ENCODE data around the gene ANO9.

ANO9 gene

DNA sequence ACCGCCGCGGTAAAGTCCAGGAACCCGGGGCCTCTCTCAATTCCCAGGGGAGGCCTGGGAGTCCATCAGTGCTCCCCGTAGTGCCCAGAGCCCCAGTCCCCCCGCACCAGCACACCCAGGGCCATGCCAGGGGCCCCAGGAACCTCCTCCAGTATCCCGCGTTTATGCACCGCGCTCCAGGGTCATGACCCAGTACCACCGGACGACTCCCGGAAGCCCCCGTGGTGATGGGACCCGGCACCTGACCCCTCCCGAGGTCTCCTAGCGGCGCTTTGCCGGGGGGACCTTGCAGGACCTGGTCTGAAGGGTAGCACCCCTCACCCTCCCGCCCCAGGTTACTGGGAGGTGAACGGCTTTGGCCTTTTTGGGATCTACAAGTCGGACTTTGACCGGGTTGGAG, 61.3 kb downstream of the ANO9 start:
- no peak for DNase-seq

DNA sequence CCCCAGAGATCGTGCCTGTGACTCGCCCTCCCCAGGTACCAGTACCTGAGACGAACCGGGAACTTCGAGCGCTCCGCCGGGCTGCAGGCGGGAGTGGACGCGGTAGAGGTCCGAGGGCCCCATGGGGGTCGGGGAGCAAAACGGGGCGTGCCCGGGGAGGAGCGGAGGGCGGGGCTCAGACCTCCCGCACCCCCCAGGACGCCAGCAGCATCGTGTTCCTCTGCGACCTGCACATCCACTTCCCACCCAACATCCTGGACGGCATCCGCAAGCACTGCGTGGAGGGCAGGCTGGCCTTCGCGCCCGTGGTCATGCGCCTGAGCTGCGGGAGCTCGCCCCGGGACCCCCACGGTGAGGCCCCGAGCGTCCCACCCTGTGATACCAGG, 61.7 kb downstream of the ANO9 start:
- no peak for DNase-seq

- DNase-seq, result no peak
Measured at GRCh38 chr11:379205-380094, 62.4 kb downstream of the ANO9 start.

DNA sequence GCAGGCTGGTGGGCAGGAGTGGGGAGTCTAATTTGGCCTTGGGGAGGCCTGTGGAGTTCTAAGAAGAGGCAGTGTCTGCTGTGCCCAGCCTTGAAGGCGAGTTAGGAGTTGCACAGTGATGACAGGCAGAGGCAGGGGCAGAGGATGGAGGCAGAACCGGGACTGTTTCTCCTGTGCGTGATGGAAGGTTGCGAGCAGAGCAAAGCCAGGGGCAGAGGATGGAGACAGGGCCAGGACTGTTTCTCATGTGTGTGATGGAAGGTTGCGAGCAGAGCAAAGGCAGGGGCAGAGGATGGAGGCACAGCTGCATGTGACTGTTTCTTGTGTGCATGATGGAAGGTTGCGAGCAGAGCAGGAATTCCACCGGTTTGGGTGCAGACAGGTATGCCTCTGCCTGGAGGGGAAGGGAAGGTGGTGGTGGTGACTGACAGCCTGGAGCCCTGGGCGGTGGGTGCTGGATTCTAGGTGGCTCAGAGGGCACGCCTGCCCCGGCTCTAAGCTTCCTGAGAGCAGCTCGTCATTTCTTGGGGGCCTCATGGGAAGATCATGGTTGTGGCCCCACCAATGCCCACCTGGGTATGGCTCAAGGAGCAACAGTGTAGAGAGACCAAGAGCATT, 63.8 kb downstream of the ANO9 start:
- DNase-seq, result no peak

DNA sequence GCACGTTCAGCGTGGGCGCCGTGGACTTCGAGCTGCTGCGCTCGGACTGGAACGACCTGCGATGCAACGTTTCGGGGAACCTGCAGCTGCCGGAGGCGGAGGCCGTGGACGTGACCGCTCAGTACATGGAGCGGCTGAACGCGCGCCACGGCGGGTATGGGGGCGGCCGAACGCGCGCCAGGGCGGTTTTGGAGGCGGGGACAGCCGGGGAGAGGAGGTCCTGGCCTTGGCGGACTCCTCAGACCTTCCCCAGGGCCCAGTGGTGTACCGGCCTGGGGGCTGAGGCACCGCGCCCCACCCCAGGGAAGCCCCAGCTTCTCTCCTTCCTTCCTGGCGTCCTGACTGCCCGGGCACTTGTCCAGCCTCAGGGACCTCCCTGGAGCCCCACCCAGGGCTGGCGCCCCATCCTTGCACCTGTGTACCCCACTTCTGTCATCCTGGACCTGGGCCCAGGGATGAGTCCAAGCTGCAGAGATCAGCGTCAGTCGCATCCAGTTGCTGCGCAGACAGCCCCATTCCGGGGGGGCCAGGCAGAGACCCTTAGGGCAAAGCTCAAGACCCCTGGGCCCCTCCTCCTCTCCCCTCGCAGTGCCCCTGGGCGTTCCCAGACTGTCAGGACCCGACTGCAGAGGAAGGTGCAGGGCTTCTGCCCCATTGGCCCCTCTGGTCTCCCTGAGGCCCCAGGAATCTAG, 64.5 kb downstream of the ANO9 start:
- DNase-seq, result no peak

DNA sequence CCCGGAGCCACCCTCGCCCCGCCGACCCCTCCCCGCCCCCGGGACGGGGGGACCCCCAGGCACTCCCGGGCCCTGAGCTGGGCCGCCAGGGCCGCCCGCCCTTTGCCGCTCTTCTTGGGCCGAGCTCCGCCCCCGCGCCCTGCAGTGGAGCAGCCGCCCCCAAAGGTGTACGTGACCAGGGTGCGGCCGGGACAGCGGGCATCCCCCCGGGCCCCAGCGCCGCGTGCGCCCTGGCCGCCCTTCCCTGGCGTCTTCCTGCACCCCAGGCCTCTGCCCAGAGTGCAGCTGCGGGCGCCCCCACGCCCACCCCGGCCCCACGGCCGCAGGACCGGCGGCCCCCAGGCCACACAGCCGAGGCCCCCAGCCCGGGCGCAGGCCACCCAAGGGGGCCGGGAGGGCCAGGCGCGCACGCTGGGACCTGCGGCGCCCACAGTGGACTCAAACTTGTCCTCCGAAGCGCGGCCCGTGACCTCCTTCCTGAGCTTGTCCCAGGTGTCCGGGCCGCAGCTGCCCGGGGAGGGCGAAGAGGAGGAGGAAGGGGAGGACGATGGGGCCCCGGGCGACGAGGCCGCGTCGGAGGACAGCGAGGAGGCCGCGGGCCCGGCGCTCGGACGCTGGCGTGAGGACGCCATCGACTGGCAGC, 65.2 kb downstream of the ANO9 start:
- DNase-seq, result no peak

DNA sequence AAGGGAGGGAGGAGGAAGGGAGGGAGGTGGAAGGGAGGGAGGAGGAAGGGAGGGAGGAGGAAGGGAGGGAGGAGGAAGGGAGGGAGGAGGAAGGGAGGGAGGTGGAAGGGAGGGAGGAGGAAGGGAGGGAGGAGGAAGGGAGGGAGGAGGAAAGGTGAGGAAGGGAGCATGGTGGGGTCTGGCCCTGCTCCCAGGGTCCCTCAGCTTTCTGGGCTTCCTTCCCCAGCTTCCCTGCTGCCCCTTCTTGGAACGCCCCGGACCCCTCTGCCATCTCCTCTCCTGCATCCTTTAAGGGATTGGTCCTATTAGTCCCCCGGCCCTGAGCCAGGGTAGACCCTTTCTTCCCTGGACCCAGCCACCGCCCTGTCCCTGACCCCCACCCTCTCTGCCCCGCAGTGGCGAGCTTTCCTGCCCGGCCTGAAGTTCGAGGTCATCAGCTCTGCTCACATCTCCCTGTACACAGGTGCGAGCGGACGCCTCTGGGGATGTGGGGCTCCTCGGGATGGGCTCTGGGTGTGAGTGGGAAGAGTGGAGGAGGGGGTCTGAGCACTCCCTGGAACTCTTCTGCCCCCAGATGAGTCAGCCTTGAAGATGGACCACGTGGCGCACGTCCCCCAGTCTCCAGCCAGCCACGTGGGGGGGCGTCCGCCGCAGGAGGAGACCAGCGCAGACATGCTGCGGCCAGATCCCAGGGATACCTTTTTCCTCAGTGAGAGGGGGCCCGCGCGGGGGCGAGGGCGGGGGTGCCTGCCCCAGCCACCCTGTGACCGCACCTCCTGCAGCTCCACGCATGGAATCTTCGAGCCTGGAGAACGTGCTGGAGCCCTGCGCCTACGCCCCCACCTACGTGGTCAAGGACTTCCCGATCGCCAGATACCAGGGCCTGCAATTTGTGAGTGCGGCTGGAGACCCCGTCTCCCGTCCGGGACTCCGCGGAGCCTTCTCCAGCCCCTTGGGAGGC, 66.5 kb downstream of the ANO9 start:
- no peak for DNase-seq

DNA sequence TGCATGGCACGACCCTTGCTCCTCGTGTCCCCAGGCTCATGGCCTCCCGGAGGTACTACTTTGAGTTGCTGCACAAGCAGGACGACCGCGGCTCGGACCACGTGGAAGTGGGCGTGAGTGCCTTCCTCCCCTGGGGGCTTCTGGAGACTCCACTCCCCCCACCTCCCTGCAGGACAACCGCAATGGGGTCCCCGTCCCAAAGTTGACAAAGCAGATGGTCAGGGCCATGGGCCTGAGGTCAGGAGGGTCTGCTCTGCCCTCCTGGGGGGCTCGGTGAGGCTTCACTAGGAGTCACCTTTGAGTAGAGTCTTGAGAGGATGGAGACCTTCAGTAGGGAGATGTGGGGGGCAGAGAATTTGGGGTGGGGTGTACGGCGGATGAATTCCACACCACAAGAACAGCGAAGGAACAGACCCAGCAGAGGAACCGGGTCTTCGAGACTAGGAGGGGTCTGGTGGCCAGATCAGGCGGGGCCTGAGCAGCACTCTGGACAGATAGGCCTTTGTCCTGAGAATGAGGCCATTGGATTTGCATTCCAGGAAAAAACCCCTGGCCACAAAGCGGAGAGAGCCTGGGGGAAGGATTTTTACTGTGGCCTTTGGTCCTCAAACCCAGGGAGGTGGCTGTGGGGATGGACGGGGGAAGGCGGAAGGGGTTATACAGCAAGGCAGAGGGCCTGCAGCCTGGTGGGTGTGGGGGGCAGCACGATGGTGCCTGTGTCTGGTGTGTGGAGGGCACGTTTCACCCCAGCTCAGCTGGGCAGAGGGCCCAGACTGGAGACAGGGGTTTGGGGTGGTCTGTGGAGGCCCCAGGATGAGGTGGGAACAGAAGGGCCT, 67.9 kb downstream of the ANO9 start:
- no peak for DNase-seq

GRCh38 chr11:372809-373715, 68.7 kb downstream of the ANO9 start:
- no peak for DNase-seq

DNA sequence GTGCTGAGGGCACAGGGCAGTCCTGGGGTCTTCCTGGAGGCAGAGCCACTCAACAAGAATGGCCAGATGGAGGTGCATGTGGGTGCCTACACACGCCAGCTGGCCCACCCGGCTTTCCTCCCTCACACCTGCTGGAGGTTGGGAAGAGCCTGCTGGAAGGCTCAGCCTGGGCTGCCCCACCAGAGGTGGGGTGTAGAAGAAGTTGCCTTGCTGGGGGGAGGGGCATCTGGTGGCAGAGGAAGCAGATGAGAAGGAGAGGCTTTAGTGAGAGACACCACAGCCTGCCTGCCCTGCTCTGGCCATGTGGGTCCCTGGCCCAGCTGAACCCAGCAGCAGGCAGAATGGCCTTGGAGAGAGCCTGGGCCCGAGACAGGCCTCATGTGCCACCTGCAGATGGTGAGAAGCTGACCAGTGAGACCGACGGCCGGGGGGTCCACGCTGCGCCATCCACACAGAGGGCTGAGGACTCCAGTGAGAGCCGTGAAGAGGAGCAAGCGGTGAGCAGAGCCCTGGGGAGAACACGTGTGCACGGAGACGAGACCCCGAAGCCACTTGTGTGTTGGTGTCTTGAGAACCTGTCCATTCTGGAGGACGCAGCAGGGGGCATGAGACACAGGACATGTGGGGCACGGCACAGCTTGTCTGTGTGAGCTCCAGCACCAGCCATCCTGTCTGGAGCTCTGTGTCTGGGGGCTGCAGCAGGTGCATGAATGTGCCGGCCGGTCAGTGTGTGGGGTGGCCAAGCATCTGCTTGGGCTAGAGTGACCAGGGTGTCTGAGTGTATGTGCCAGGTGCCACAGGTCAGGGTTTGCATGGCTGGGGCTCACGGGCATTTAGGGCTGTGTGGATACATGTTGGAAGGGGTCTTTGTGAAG, 69.9 kb downstream of the ANO9 start:
- no peak for DNase-seq

DNA sequence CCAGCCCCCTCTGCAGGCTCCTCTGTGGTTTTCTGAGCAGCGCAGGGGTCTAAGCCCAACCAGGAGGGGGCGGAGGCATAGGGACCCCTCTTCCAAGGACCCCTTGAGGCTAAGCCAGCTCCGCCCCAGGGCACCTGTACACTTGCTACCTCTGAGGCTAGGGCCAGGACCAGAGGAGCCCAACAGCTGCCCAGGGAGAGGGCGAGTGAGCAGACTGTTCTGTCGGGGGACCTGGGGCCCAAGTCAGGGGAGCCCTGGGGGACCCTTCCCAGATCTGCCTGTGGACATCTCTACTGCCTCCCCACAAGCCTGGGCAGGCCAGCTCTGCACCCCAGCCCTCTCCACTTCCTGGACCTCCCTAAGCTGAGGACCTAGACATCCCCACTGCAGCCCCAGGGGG, 70.8 kb downstream of the ANO9 start:
- DNase-seq, result no peak

DNA sequence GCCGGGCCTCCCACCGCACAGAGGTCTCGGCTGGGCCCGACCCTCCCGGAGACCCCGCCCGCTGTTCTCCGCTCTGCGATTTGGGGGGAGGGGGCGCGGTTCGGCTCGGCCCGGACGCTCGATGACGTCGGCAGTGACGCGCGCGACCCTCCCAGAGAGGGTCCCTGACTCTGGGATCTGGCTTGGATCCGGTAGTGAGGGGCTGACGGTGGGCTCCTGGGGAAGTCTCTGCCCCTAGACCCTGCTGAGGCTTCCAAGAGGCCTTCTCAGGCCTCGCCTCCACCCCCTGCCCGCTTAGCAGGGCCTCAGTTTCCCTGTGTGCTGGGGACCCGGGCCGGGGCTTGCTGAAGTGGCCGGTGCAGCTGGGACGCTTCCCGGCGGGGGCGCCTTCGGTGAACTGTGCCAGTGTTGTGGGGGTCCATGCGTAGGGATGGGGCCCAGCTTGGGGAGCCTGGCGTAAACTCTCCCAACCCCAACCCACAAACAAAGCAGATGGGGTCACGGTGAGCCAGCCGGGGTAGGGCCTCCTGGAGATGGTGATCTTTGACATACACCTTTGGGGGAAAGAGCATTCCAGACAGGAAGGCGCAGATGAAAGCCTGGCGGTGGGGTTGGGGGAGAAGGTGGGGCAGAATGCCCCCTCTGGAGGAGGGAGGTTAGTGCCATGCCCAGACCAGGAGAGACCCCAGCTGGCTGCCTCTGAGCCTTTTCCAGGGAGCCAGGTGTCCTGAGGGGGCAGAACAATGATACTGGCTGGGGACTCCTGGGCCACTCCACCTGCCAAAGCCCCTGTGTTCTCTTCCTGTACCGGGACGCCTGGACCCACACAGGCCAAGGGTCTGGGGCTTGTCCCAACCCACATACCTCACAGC, 71.5 kb downstream of the ANO9 start:
- DNase-seq, result no peak

DNA sequence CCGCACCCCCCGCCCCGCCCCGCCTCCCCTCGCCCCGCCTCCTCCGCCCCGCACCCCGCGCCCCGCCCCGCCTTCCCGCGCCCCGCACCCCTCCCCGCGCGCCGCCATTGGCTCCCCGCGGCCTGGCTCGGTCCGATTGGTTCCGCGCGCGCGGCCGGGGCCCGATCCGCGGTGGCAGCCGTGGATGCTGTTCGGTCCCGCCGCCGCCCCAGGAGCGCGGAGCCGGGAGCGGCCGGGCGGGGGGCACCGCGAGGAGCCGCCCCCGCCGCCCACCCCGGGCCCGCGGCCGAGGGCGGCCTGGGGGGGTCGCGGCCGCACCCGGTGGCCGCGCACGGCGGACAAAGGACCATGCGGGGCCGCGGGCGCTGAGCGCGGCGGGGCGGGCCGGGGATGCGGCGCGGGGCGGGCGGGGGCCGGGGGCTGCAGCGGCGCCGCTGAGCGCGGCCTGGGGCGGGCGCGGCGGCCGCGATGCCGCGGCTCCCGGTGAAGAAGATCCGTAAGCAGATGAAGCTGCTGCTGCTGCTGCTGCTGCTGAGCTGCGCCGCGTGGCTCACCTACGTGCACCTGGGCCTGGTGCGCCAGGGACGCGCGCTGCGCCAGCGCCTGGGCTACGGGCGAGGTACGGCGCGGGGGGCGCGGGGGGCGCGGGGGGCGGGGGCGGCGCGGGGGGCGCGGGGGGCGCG, 72.3 kb downstream of the ANO9 start, which contains the start of gene B4GALNT4:
Gene B4GALNT4, plus strand, starts transcription at position 164 of the 683 bp plus-strand sequence. Its CDS starts 305 bp downstream, at position 469.
- no peak for DNase-seq

DNA sequence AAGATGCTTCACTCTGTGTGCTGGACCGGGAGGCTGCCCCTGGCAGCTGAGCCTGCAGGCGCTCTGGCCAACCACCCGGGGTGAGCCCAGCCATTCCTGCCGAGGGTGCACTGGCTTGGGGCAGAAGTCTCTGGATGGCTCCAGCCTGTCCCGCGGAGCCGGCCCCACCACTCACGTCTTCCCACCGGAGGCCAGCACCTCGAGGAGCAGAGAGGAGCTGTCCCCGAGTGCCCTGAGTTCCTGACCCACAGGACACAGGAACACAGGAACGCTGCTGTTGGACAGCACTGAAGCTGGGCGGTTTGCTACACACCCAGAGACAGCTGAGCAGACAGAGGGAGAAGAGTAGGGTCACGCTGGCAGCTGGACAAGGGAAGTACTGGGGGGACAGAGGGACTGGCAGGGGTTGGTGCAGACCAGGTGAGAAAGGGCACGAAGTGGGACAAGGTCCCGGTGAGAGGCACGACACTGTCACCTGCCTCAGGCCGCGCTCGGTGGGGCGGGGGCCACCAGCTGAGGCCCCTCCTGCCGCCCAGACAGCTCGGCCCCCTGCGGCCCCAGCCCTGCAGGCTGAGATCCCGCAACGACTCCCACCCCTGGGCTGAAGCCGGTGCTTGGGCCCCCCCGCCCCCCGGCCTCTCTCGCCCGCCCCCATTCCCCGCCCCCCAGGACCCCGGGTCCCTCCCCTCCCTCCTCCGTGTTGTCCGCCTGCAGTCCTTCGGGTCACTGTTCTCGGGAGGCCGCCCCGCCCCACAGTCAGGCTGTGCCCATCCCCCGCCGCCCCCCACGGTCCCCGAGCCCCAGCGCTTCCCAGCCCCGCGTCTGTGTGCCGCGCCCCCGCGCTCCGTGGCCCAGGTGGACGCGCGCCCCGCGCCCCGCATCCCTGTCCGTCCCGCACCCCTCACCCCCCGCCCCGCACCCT, 73.1 kb downstream of the ANO9 start:
- no peak for DNase-seq

GRCh38 chr11:367956-368413, 73.8 kb downstream of the ANO9 start:
- no peak for DNase-seq
